Fibroblast of upper back skin (primary cell): Measurements from ENCODE around the gene OR2T27.
"Not testable (repeated sequence)": the region's sequence is repeated elsewhere in the genome, so short reads cannot be mapped to it uniquely, and the experiment has no call there.

ENCODE experiments used
- DNase-seq: peaks from one replicate; pipeline ENCODE4 v3.0.0-alpha.2; 2013

Gene OR2T27

DNA sequence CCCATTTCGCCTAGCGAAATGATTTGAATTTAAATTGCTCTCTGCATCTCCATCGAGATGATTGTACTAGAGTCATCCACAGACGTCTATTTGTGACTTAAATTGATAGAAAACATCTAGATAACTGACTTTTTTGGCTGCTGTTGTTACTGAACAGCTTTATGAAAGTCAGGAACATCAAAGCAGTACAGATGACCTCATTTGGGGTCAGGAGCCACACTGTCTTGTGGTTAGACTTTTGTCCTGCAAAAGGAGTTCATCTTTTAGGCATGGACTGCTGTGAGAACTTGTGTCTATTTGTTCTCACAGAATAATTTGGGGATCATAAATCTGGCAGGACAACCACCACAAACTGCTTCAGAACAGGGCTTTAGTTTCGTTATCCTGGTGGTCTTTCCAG is 15.7 kb downstream of the OR2T27 start:
- DNase-seq = not testable (repeated sequence)

GRCh38 chr1:248636612-248637011 is 18.7 kb downstream of the OR2T27 start:
- not testable (repeated sequence) for DNase-seq

GRCh38 chr1:248634991-248635390 is 20.3 kb downstream of the OR2T27 start, which contains the start of gene OR2T11:
OR2T11 (minus strand) TSS chr1:248635091; CDS start chr1:248627128, 7,963 bp downstream.
- DNase-seq = not testable (repeated sequence)

DNA sequence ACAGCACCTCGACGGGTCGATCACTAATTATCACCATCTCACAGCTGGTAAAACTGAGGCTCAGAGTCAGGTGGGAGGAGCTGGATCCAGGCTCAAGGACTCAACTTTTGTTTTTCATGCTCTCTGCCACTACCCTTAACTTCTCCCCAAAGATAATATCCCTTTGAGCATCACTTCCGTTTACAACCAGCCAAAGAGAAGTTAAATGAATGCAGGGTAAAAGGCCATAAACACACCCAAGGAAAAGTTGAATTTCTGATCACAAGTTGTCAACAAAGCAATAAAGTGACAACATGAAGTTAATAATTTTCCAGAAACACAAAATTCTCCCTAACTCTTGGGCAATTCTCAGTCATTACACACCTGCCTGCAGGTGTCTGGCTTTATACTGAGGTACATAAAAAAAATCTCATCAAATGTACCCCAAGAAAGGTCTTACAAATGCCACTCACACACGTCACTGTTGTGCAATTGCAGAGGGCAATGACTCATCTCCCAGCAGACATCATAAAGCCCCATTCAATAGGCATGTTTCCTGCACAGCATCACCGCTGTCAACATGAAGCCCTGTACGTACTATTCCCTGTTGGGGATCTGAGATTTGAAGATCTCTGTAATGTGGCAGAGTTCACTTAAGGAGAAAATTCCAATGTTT is 23.8 kb downstream of the OR2T27 start:
- no peak for DNase-seq

DNA sequence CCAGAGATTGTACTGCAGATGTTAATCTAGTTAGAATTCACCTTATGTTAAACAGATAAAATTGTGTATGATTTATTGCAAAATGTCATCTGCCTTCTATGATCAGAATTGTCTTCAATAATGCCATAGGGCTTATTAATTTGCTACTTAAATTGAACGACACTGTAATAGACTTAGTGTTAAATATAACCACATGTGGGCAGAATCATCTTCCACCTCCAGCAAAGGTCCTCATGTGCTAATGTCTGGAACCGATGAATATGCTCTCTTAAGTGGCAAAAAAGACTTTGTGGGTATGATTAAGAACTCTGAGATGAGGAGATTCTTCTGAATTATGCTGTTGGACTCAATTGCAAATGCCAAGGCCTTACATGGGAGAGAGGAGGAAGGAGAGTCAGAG is 24.8 kb downstream of the OR2T27 start:
- DNase-seq = no peak

DNA sequence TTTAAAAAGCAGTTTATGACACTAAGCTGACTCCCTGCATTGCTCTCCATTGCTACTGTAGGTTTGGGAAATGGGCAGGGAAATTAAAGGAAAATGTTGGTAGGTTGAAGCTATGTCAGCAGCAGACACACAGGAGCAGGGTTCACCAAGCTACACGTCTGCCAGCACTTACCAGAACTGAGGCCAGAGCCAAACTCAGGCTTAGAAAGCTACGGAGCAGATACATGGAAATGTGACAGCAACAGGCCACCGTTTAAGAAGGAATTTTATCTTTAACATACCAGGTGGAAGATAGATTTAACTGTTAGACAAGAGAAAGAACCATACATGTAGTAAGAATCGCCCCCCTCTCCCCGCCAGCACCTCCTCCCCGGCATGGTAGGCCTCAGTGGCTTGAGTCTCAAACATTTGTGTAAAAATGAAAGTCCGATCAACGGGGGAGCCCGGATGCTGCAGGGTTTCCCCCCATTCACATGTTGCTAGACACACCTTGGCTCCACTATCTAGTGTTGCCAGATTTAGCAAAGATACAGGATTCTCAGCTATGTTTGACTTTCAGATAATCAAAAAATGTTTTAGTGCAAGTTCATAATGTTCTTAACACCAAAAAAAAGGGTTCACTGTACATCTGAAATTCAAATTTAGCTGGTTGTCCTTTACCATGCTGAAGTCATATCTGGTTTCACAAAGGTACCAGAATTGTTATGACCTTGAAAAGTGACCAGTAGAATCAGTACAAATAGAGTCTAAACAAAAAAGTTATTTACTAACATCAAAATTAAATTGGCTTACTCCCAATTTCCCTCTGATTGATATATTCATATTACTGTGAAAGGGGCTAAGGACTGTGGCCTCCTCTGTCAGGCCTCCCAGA is 27.1 kb downstream of the OR2T27 start:
- no peak for DNase-seq

- no peak for DNase-seq
These were observed 29.4 kb downstream of the OR2T27 start for GRCh38 chr1:248625971-248626370.

DNA sequence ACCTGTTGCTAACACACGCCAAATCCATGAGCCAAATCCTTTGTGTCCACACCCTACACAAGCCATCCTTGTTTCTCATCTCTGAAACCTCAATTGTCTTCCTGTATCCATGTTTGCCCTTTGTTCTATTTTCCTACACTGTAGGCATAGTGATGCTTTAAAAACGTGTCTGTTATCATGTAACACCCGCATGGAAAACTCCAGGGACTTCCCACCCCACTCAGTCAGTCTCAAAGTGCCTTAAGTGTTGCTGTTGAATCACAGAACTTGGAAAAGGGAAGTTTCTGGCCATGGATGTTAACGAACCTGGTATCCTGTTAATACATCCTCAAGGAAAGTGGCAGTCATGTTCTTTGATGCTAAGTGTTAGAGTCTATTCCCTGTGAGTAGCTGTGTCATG is 30.2 kb downstream of the OR2T27 start:
- no peak for DNase-seq

DNA sequence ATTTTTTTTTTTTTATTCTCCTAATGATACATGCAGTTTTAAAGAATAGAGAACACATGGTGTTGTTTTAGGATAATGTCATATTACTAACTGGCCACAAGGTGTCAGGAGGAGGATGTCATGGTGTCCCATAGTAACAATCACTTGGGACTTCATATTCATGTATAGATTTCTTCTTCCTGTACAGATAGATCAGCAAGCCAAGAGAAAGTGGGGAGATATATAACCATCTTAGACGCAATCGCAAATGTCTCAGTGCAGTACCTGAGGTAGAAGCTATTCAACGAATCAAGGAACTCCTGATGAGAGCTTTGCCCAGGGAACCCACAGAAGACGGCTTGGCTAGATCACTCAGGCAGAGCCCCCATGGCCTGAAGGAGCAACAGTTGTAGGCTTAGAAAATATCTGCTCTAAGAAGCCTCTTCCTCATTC is 32.7 kb downstream of the OR2T27 start:
- DNase-seq = peak; percentile 9

- DNase-seq = no peak
These were observed 33.6 kb downstream of the OR2T27 start for GRCh38 chr1:248621770-248622169.

- DNase-seq = peak; percentile 2
These were observed 36.5 kb downstream of the OR2T27 start for GRCh38 chr1:248618878-248619277.

DNA sequence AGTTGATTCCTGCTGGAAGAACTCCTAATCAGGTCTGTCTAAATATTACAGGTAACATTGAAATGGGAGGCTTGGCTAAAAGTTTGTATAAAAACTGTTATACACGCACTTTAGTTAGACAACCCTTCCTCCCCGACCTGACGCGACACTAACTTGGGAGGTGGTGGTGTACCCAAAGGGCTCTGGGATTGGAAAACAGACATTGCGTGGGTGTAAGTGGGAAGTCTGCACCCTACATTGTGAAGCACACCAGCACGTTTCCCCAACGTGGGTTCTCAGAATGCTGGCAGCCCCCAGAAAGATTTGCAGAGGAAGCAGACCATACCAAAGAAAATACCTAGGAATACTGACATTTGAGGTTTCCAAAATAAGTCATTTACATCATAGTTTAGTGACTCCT is 37.2 kb downstream of the OR2T27 start:
- no peak for DNase-seq

DNA sequence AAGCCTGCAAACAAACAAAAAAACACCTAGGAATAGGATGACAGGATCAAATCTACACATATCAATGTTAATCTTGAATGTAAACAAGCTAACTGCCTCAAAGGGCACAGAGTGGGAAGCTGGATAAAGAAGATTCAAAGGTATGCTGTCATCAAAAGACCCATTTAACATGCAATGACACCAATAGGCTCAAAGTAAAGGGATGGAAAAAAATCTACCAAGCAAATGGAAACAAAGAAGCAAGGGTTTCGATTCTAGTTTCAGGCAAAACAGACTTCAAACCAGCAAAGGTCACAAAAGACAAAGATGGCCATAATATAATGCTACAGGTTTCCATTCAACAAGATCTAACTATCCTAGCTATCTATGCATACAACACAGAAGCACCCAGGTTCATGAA is 41.6 kb downstream of the OR2T27 start:
- DNase-seq = no peak

- DNase-seq = no peak
These were observed 43.4 kb downstream of the OR2T27 start for GRCh38 chr1:248611883-248612414.

GRCh38 chr1:248610301-248610700 is 45.0 kb downstream of the OR2T27 start:
- DNase-seq = no peak
